HepG2 (cell line): ENCODE data around the gene CDCP2. TPM values are rescaled to one million over a fixed set of nuclear protein-coding genes. Genes with fewer than 3 reads are reported as not detected.

Source experiments
- ATAC-seq: fragments of 200-7000 bp; cut with Tn5 transposase; 3 replicates; pipeline ENCODE4 v1.9.1; 2020; ENCODE audit warnings: mild to moderate bottlenecking, moderate library complexity
- BruUV-seq: library from RNA; stranded (reverse); fragments of 400-500 nt; replicated peaks from 2 replicates; lab custom pipeline; 2021; lab: Mats Ljungman, UMichigan
- CTCF ChIA-PET: fragments of 300-600 bp; formaldehyde crosslinking; extraction: SDS; loops from one replicate; lab custom pipeline; 2021; ENCODE audit warnings: low total read pairs, inconsistent platforms, low intra/inter-chr PET ratio; lab: Yijun Ruan, JAX
- POLR2A ChIA-PET: fragments of 350-600 bp; sonication (Branson Sonifier 250); formaldehyde crosslinking; loops from one replicate; lab custom pipeline; 2020; ENCODE audit warnings: antibody characterized with exemption, inconsistent platforms; lab: Yijun Ruan, JAX
- DNase-seq: peaks from one replicate; pipeline ENCODE4 v3.0.0-alpha.2; 2015; ENCODE audit warnings: low spot score
- FAIRE-seq: peaks from 3 replicates; lab custom pipeline; 2011; peaks lifted over from hg19 to GRCh38; lab: Jason Lieb, UNC
- H2AFZ ChIP-seq: one replicate; pipeline ENCODE4 v1.6.1; 2011; ENCODE audit warnings: low read length, inconsistent platforms
- H3K27ac ChIP-seq: fragments of 300-600 bp; 3 replicates; pipeline ENCODE4 v1.8.0; 2011; ENCODE audit warnings: mixed run types, mild to moderate bottlenecking, mixed read lengths, low read length, inconsistent platforms; ENCODE audit not compliant: insufficient read depth; ENCODE audit errors: extremely low read length
- H3K27me3 ChIP-seq, 2 experiments: fragments of 200-600 bp in 1 of 2; 2 replicates in 1 of 2; 3 replicates in 1 of 2; pipeline versions ENCODE4 v1.6.0 to v1.8.0; 2011; ENCODE audit warnings: low read length in 2 of 2, mild to moderate bottlenecking in 2 of 2, moderate library complexity in 2 of 2, inconsistent platforms in 1 of 2; ENCODE audit not compliant: insufficient read depth in 2 of 2, control insufficient read depth in 1 of 2
- H3K36me3 ChIP-seq, 2 experiments: fragments of 200-600 bp in 1 of 2; replicated peaks in 1 of 2; 2 replicates in 1 of 2; 3 replicates in 1 of 2; pipeline versions ENCODE4 v1.5.1 to v1.8.0; 2011; ENCODE audit warnings: low read length in 2 of 2, inconsistent platforms in 1 of 2; ENCODE audit not compliant: insufficient read depth in 2 of 2, control insufficient read depth in 1 of 2
- H3K4me1 ChIP-seq: 2 replicates; pipeline ENCODE4 v1.5.1; 2012; ENCODE audit warnings: low read length, inconsistent platforms; ENCODE audit not compliant: insufficient read depth
- H3K4me2 ChIP-seq: 2 replicates; pipeline ENCODE4 v1.6.0; 2011; ENCODE audit warnings: low read depth, low read length, inconsistent platforms
- H3K4me3 ChIP-seq, 3 experiments: fragments of 200-600 bp in 1 of 3; sonication (generic), shearing (Covaris generic) in 1 of 3; replicated peaks in 1 of 3; 2 replicates each; pipeline ENCODE4 v1.5.1; 2011 to 2016; ENCODE audit warnings: low read length in 3 of 3, inconsistent platforms in 2 of 3, low read depth in 2 of 3, mild to moderate bottlenecking in 2 of 3, control low read depth in 1 of 3, mixed read lengths in 1 of 3; ENCODE audit not compliant: insufficient read depth in 1 of 3
- H3K79me2 ChIP-seq: one replicate; pipeline ENCODE4 v1.6.1; 2011; ENCODE audit warnings: low read length, inconsistent platforms; ENCODE audit not compliant: insufficient read depth
- H3K9ac ChIP-seq: 2 replicates; pipeline ENCODE4 v1.6.0; 2011; ENCODE audit warnings: mild to moderate bottlenecking, low read depth, low read length, inconsistent platforms; ENCODE audit not compliant: insufficient read depth
- H3K9me3 ChIP-seq: 2 replicates; pipeline ENCODE4 v1.5.1; 2012; ENCODE audit warnings: mild to moderate bottlenecking, low read length
- H4K20me1 ChIP-seq: 2 replicates; pipeline ENCODE4 v1.6.0; 2011; ENCODE audit warnings: inconsistent platforms, mild to moderate bottlenecking, low read length, moderate library complexity; ENCODE audit not compliant: insufficient read depth
- BHLHE40 ChIP-seq: IDR thresholded peaks from 2 replicates; pipeline ENCODE4 v1.6.1; 2011; ENCODE audit warnings: low read length, improper control_type of control experiment
- ELF3 ChIP-seq: IDR thresholded peaks from 2 replicates; pipeline ENCODE4 v1.6.1; 2016; ENCODE audit warnings: missing genetic modification reagents, missing compliant biosample characterization
- GATA4 ChIP-seq: sonication (generic); IDR thresholded peaks from 2 replicates; pipeline ENCODE4 v1.6.1; 2016; ENCODE audit warnings: antibody characterized with exemption, low read depth, borderline replicate concordance
- GATAD1 ChIP-seq: IDR thresholded peaks from 2 replicates; pipeline ENCODE4 v1.6.1; 2016; ENCODE audit warnings: missing genetic modification reagents, missing compliant biosample characterization
- HOXA5 ChIP-seq: sonication (generic); formaldehyde crosslinking; IDR thresholded peaks from 2 replicates; pipeline ENCODE4 v1.4.0; 2020; ENCODE audit warnings: missing genetic modification reagents
- KLF11 ChIP-seq: IDR thresholded peaks from 2 replicates; pipeline ENCODE4 v1.6.1; 2016; ENCODE audit warnings: missing compliant biosample characterization
- SMYD3 ChIP-seq: sonication (generic); formaldehyde crosslinking; IDR thresholded peaks from 2 replicates; pipeline ENCODE4 v1.8.1; 2023; ENCODE audit warnings: mild to moderate bottlenecking, missing genetic modification reagents
- ZFAT ChIP-seq: sonication (generic); formaldehyde crosslinking; conservative IDR thresholded peaks from 2 replicates; pipeline ENCODE4 v1.8.1; 2023; ENCODE audit warnings: missing genetic modification reagents, inconsistent platforms
- ZFP82 ChIP-seq: sonication (generic); formaldehyde crosslinking; IDR thresholded peaks from 2 replicates; pipeline ENCODE4 v1.5.1; 2020; ENCODE audit warnings: mild to moderate bottlenecking, missing genetic modification reagents, borderline replicate concordance
- ZFY ChIP-seq: sonication (generic); formaldehyde crosslinking; IDR thresholded peaks from 2 replicates; pipeline ENCODE4 v1.4.0; 2020; ENCODE audit warnings: missing genetic modification reagents
- ZNF407 ChIP-seq: sonication (generic); formaldehyde crosslinking; IDR thresholded peaks from one replicate; pipeline ENCODE4 v1.5.1; 2020; ENCODE audit warnings: mild to moderate bottlenecking, missing genetic modification reagents; ENCODE audit errors: not compliant biosample characterization
- WGBS: methylation state at CpG from one replicate; pipeline ENCODE4 v1.1.6; 2017; ENCODE audit warnings: low lambda C conversion rate; 5-methylcytosine and 5-hydroxymethylcytosine counted together
- in situ Hi-C: cut with HindIII; loops from 2 replicates; pipeline ENCODE4 v1.10.0; 2017; ENCODE audit warnings: low pct_unique_long_range_greater_than_20kb; ENCODE audit not compliant: extremely low pct_ligation_motif_present
- intact Hi-C: fragments of 100-400 bp; cut with micrococcal nuclease; formaldehyde crosslinking; loops from one replicate; pipeline ENCODE4 v1.10.0; 2022; ENCODE audit not compliant: unreplicated experiment
- polyA plus RNA-seq, 8 experiments: library from polyadenylated mRNA; depleted of rRNA in 3 of 8; stranded (reverse) in 7 of 8; unstranded in 1 of 8; fragments of >200 nt; fragmentation: Illumina TruSeq in 4 of 8; extraction: Trizol in 4 of 8; gene quantifications; 2 replicates each; pipeline versions ENCODE4 v1.2.1 to v1.2.3, GENCODE V29; 2011 to 2016; ENCODE audit warnings: low read depth in 4 of 8, missing spikeins in 1 of 8, mixed read lengths in 1 of 8; ENCODE audit not compliant: insufficient read depth in 1 of 8
- total RNA-seq, 5 experiments: library from RNA; depleted of rRNA; stranded (reverse); fragments of >200 nt; fragmentation: Illumina TruSeq; extraction: Trizol; gene quantifications; 2 replicates each; pipeline ENCODE4 v1.2.3, GENCODE V29; 2016; ENCODE audit warnings: low read depth in 1 of 5

CDCP2 gene
- total and polyA plus RNA-seq, 2 of the 13 experiments (the other 11 are each of a cell fraction or from before 2014, with no cell fraction given) = not detected

DNA sequence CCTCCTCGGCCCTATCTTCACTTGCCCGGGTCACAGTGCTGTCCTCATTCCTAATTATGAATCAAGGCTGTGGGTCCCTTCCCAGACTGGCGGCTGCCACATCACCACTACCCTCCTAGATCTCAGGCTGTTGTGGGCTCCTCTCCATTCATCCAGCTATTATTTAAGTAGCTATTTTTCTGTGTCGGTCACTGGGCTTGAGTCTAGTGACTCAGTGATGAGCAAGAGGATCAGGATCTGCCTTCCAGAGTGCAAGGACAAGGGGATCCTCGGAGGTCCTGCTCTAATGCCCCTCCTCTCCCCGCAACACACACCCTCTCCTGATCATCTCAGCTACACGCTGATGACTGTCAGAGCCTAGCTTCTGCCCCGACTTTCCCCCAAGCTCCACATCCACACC is 34.1 kb downstream of the CDCP2 start (continued):
- TF ChIP-seq HOXA5 (CRISPR knock-in tag) = no peak

DNA sequence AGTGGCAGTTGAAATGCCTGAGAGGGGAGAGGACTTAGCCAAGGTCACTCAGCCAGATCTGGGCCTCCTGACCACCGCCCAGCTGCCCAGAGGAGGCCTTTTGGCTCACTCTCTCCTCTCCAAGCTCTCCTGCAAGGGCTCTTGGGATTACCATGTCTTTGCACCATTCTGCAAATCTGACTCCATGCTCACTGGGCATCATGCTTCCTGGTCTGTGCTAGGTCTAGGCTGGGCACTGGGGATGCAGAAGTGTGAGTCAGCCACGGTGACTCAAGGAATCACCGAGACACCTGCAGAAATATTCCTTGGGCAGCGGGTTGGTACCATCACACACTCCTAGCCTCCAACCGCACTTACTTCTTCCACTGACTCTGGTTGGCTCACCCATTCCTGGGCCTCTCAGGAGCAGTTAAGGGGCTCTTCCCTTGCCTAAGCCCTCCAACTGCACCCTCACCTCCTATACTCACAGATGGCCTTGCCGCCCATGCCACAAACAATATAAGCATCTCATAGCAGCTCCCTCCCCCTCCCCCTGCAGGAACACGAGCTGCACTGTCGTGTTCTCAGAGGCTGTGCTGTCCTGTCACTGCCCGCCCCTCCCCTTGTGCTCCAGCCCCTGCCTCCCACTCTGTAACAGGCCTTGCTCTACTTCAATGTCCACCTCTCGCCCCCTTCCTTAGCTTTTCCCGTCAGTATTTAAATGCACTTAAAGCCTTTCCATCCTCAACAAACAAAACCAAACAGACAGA is 34.8 kb downstream of the CDCP2 start:
- intact Hi-C loops = no loop called here
- Histone ChIP-seq H3K27me3 (peaks cover 3 to 18% of the 10 kb centered on the region in 2 experiments; a peak in 3 of 5 replicates), H3K36me3 (no peaks in the 10 kb centered on the region), H3K4me3 (no peak overlapping the region), H3K9me3 (no peaks in the 10 kb centered on the region), H3K9ac (no peak overlapping the region), H3K79me2 (no peaks in the 10 kb centered on the region), H3K4me1 (peaks cover 40% of the 10 kb centered on the region), H4K20me1 (no peaks in the 10 kb centered on the region), H3K27ac (no peak overlapping the region), H3K4me2 (no peak overlapping the region; the same call in 1 of the 2 replicates), H2AFZ (no peak overlapping the region)
- CTCF ChIA-PET = no interaction called here
- in situ Hi-C loops = no loop called here
- POLR2A ChIA-PET = no interaction called here
- ATAC-seq (no peak), DNase-seq (no peak), FAIRE-seq (no peak)
- 53% methylated on average over 10 of the region's 11 CpGs for WGBS
- no TSS peak for BruUV-seq
- no peak for TF ChIP-seq KLF11
- TF ChIP-seq ZFAT = no peak
- TF ChIP-seq ZNF407 = no peak
- no peak for TF ChIP-seq GATA4
- TF ChIP-seq ZFP82 = no peak
- no peak for TF ChIP-seq SMYD3 (CRISPR knock-in tag)
- TF ChIP-seq GATAD1 (CRISPR knock-in tag) = no peak
- no peak for TF ChIP-seq ZFY (CRISPR knock-in tag)
- TF ChIP-seq ELF3 (CRISPR knock-in tag) = no peak
- TF ChIP-seq BHLHE40 = no peak
